H1 (cell line): ENCODE results near the gene MRRF. TPM values are rescaled to one million over a fixed set of nuclear protein-coding genes. Genes with fewer than 3 reads are reported as not detected.
A peak's percentile ranks its signal among the peaks of the same experiment; 100 is the strongest.

Experiments used
- CTCF ChIA-PET: fragments of 300-600 bp; sonication (Branson Sonifier 250); formaldehyde crosslinking; loops from one replicate; lab custom pipeline; 2021; ENCODE audit not compliant: partially characterized antibody; lab: Charles Lee
- POLR2A ChIA-PET: fragments of 300-600 bp; sonication (Branson Sonifier 250); formaldehyde crosslinking; loops from one replicate; lab custom pipeline; 2021; ENCODE audit warnings: inconsistent platforms; ENCODE audit not compliant: partially characterized antibody; lab: Charles Lee
- DNase-seq, 2 experiments: peaks; one replicate each; pipeline versions ENCODE4 v3.0.0 to v3.0.0-alpha.2; 2010 to 2022; ENCODE audit warnings: low spot score in 2 of 2, low read depth in 1 of 2, mixed read lengths in 1 of 2
- FAIRE-seq: peaks from 2 replicates; lab custom pipeline; 2011; peaks lifted over from hg19 to GRCh38; lab: Jason Lieb, UNC
- H2AFZ ChIP-seq: 2 replicates; pipeline ENCODE4 v1.8.1; 2012; ENCODE audit warnings: low read length, inconsistent platforms
- H2AK5ac ChIP-seq: 2 replicates; pipeline ENCODE4 v1.6.1; 2013; ENCODE audit warnings: low read depth, low read length
- H2BK120ac ChIP-seq: replicated peaks from 2 replicates; pipeline ENCODE3; 2013; ENCODE audit warnings: low read depth, low read length, inconsistent platforms
- H2BK12ac ChIP-seq: 2 replicates; pipeline ENCODE4 v1.6.1; 2013; ENCODE audit warnings: low read depth, low read length
- H2BK15ac ChIP-seq: 2 replicates; pipeline ENCODE4 v1.6.1; 2013; ENCODE audit warnings: low read length
- H2BK20ac ChIP-seq: 2 replicates; pipeline ENCODE4 v1.6.1; 2013; ENCODE audit warnings: low read length
- H2BK5ac ChIP-seq: 2 replicates; pipeline ENCODE4 v1.6.1; 2013; ENCODE audit warnings: low read depth, low read length
- H3K14ac ChIP-seq: 2 replicates; pipeline ENCODE4 v1.6.1; 2013; ENCODE audit warnings: inconsistent platforms; ENCODE audit not compliant: insufficient read length
- H3K18ac ChIP-seq: 2 replicates; pipeline ENCODE4 v1.6.1; 2013; ENCODE audit warnings: low read length; ENCODE audit errors: extremely low read depth
- H3K23ac ChIP-seq: 2 replicates; pipeline ENCODE4 v1.6.1; 2013; ENCODE audit warnings: inconsistent platforms; ENCODE audit not compliant: insufficient read length
- H3K23me2 ChIP-seq: 2 replicates; pipeline ENCODE4 v1.6.1; 2013; ENCODE audit warnings: low read depth, low read length
- H3K27ac ChIP-seq: 2 replicates; pipeline ENCODE4 v1.6.1; 2011; ENCODE audit warnings: low read depth, low read length, inconsistent platforms
- H3K27me3 ChIP-seq, 4 experiments: replicated peaks in 1 of 4; 1 replicate in 1 of 4; 2 replicates in 3 of 4; pipeline versions ENCODE4 v1.6.1 to v1.8.1; 2011 to 2013; ENCODE audit warnings: low read length in 3 of 4, mild to moderate bottlenecking in 3 of 4, inconsistent platforms in 2 of 4, mixed read lengths in 2 of 4, moderate library complexity in 1 of 4; ENCODE audit not compliant: control insufficient read depth in 3 of 4, insufficient read depth in 3 of 4; ENCODE audit errors: extremely low read depth in 1 of 4
- H3K36me3 ChIP-seq, 4 experiments: 2 replicates each; pipeline versions ENCODE4 v1.6.1 to v1.8.1; 2011 to 2013; ENCODE audit warnings: mild to moderate bottlenecking in 4 of 4, low read length in 3 of 4, moderate library complexity in 2 of 4, control low read depth in 1 of 4, inconsistent platforms in 1 of 4; ENCODE audit not compliant: insufficient read depth in 4 of 4, control insufficient read depth in 2 of 4
- H3K4ac ChIP-seq: replicated peaks from 2 replicates; pipeline ENCODE3; 2013; ENCODE audit warnings: low read length, low read depth, mixed read lengths, inconsistent platforms; ENCODE audit not compliant: insufficient read length
- H3K4me1 ChIP-seq, 4 experiments: replicated peaks in 1 of 4; 1 replicate in 1 of 4; 2 replicates in 3 of 4; pipeline versions ENCODE4 v1.6.1 to v1.8.1; 2011 to 2013; ENCODE audit warnings: low read length in 3 of 4, inconsistent platforms in 2 of 4, mixed read lengths in 1 of 4; ENCODE audit not compliant: insufficient read depth in 4 of 4, control insufficient read depth in 3 of 4
- H3K4me2 ChIP-seq, 2 experiments: 2 replicates each; pipeline versions ENCODE4 v1.6.1 to v1.8.1; 2011 to 2013; ENCODE audit warnings: low read depth in 2 of 2, low read length in 2 of 2, control low read depth in 1 of 2, inconsistent platforms in 1 of 2, mild to moderate bottlenecking in 1 of 2; ENCODE audit not compliant: insufficient read depth in 1 of 2
- H3K4me3 ChIP-seq, 4 experiments: fragments of 200-600, 300-600 bp in 1 of 4; sonication (generic), shearing (Covaris generic), sonication (Bioruptor Twin) in 1 of 4; 2 replicates each; pipeline versions ENCODE4 v1.5.1 to v1.8.1; 2011 to 2016; ENCODE audit warnings: low read length in 4 of 4, low read depth in 3 of 4, control low read depth in 2 of 4, inconsistent platforms in 2 of 4, mild to moderate bottlenecking in 2 of 4, mixed read lengths in 1 of 4, moderate library complexity in 1 of 4; ENCODE audit not compliant: insufficient read depth in 2 of 4; ENCODE audit errors: extremely low read depth in 1 of 4
- H3K56ac ChIP-seq: replicated peaks from 2 replicates; pipeline ENCODE3; 2013; ENCODE audit warnings: low read depth, mild to moderate bottlenecking, mixed read lengths, low read length, inconsistent platforms; ENCODE audit not compliant: insufficient read length
- H3K79me1 ChIP-seq: 2 replicates; pipeline ENCODE4 v1.6.1; 2013; ENCODE audit warnings: low read depth, low read length, control low read depth
- H3K79me2 ChIP-seq, 2 experiments: 2 replicates each; pipeline versions ENCODE4 v1.6.1 to v1.8.1; 2012 to 2013; ENCODE audit warnings: low read length in 2 of 2, mild to moderate bottlenecking in 2 of 2, inconsistent platforms in 1 of 2; ENCODE audit not compliant: insufficient read depth in 2 of 2, control insufficient read depth in 1 of 2
- H3K9ac ChIP-seq, 4 experiments: replicated peaks in 1 of 4; 1 replicate in 1 of 4; 2 replicates in 3 of 4; pipeline versions ENCODE4 v1.6.1 to v1.8.1; 2011 to 2013; ENCODE audit warnings: low read depth in 3 of 4, low read length in 3 of 4, control low read depth in 2 of 4, mild to moderate bottlenecking in 2 of 4, moderate library complexity in 2 of 4, inconsistent platforms in 1 of 4; ENCODE audit errors: extremely low read depth in 1 of 4
- H3K9me3 ChIP-seq, 2 experiments: 2 replicates each; pipeline versions ENCODE4 v1.6.1 to v1.8.1; 2012 to 2013; ENCODE audit warnings: mild to moderate bottlenecking in 2 of 2, moderate library complexity in 2 of 2, control low read depth in 1 of 2, inconsistent platforms in 1 of 2, low read depth in 1 of 2, low read length in 1 of 2, mixed read lengths in 1 of 2; ENCODE audit not compliant: insufficient read depth in 2 of 2
- H4K20me1 ChIP-seq, 2 experiments: replicated peaks in 1 of 2; 2 replicates each; pipeline versions ENCODE3 to v1.8.1; 2011 to 2013; ENCODE audit warnings: inconsistent platforms in 2 of 2, low read length in 2 of 2, mild to moderate bottlenecking in 1 of 2; ENCODE audit not compliant: insufficient read depth in 2 of 2, control insufficient read depth in 1 of 2
- H4K5ac ChIP-seq: 2 replicates; pipeline ENCODE4 v1.6.1; 2013; ENCODE audit warnings: low read length, low read depth, mixed read lengths, inconsistent platforms; ENCODE audit not compliant: insufficient read length
- H4K8ac ChIP-seq: 2 replicates; pipeline ENCODE4 v1.8.0; 2013; ENCODE audit warnings: mild to moderate bottlenecking, moderate library complexity, low read length, inconsistent platforms; ENCODE audit not compliant: insufficient read depth; ENCODE audit errors: extremely low read depth
- H4K91ac ChIP-seq: replicated peaks from 2 replicates; pipeline ENCODE3; 2013; ENCODE audit warnings: low read length, mixed read lengths, inconsistent platforms; ENCODE audit not compliant: insufficient read length
- CEBPB ChIP-seq: IDR thresholded peaks from 2 replicates; pipeline ENCODE4 v1.6.1; 2012; ENCODE audit warnings: low read depth, low read length
- CREB1 ChIP-seq: IDR thresholded peaks from 2 replicates; pipeline ENCODE4 v1.6.1; 2012; ENCODE audit warnings: inconsistent platforms
- CTBP2 ChIP-seq: IDR thresholded peaks from 2 replicates; pipeline ENCODE4 v1.7.0; 2011; ENCODE audit warnings: borderline replicate concordance, mild to moderate bottlenecking, moderate library complexity, mixed read lengths, low read length; ENCODE audit not compliant: insufficient read depth, insufficient read length
- EGR1 ChIP-seq: IDR thresholded peaks from 2 replicates; pipeline ENCODE4 v1.6.1; 2011; ENCODE audit warnings: low read depth, low read length, borderline replicate concordance
- GABPA ChIP-seq: IDR thresholded peaks from 2 replicates; pipeline ENCODE4 v1.6.1; 2011; ENCODE audit warnings: mild to moderate bottlenecking, low read length, moderate library complexity, borderline replicate concordance; ENCODE audit not compliant: insufficient read depth
- RAD21 ChIP-seq, 2 experiments: IDR thresholded peaks in 1 of 2; conservative IDR thresholded peaks in 1 of 2; 2 replicates each; pipeline ENCODE4 v1.6.1; 2011; ENCODE audit warnings: low read depth in 2 of 2, low read length in 2 of 2, improper control_type of control experiment in 1 of 2, inconsistent platforms in 1 of 2, mild to moderate bottlenecking in 1 of 2, moderate library complexity in 1 of 2
- RNF2 ChIP-seq: fragments of 200-900, 300-1000 bp; sonication (generic); IDR thresholded peaks from 2 replicates; pipeline ENCODE4 v1.7.1; 2016; ENCODE audit warnings: borderline replicate concordance, low read depth, mild to moderate bottlenecking, antibody characterized with exemption, low read length; ENCODE audit not compliant: poor library complexity, severe bottlenecking; ENCODE audit errors: missing control alignments
- RXRA ChIP-seq: IDR thresholded peaks from 2 replicates; pipeline ENCODE4 v1.6.1; 2011; ENCODE audit warnings: low read depth, mild to moderate bottlenecking, low read length, moderate library complexity; ENCODE audit not compliant: insufficient read depth
- SIRT6 ChIP-seq: IDR thresholded peaks from one replicate; pipeline ENCODE4 v1.7.1; 2012; ENCODE audit warnings: low read length, inconsistent platforms
- TEAD4 ChIP-seq: IDR thresholded peaks from 2 replicates; pipeline ENCODE4 v1.6.1; 2012; ENCODE audit warnings: low read depth, low read length, inconsistent platforms, mixed read lengths
- YY1 ChIP-seq: IDR thresholded peaks from 2 replicates; pipeline ENCODE4 v1.6.1; 2011; ENCODE audit warnings: low read depth, mild to moderate bottlenecking, low read length
- whole genome bisulfite sequencing, 2 experiments: shearing (Covaris generic) in 1 of 2; methylation state at CpG; one replicate each; pipeline versions ENCODE4 v1.1.6 to v1.1.7; 2013 to 2015; ENCODE audit warnings: low lambda C conversion rate in 2 of 2, mixed read lengths in 2 of 2, inconsistent platforms in 1 of 2, low coverage in 1 of 2, missing lambda C conversion rate in 1 of 2; ENCODE audit not compliant: insufficient replicate concordance in 2 of 2, insufficient coverage in 1 of 2, insufficient read length in 1 of 2; ENCODE audit errors: extremely low coverage in 1 of 2, missing lambda C conversion rate in 1 of 2; 5-methylcytosine and 5-hydroxymethylcytosine counted together
- polyA plus RNA-seq, 7 experiments: library from polyadenylated mRNA; depleted of rRNA in 3 of 7; stranded (reverse) in 5 of 7; unstranded in 2 of 7; fragments of >200 nt in 5 of 7; fragments of 200-250 nt in 2 of 7; gene quantifications; 1 replicate in 5 of 7; 2 replicates in 1 of 7; 4 replicates in 1 of 7; pipeline versions ENCODE4 v1.2.1 to v1.2.3, GENCODE V29; 2011 to 2013; ENCODE audit warnings: missing spikeins in 2 of 7, mixed read lengths in 2 of 7
- total RNA-seq: library from RNA; stranded (reverse); fragmentation: NEBNext Ultra II Directional; extraction: Animal tissue kit (Norgen Biotek cat#: 25700); gene quantifications from 2 replicates; pipeline ENCODE4 v1.2.1, GENCODE V29; 2021

The MRRF gene
- total and polyA plus RNA-seq, 2 of the 8 experiments (the other 6 are each of a cell fraction or from before 2014, with no cell fraction given) = 29.4 to 47.8 TPM

DNA sequence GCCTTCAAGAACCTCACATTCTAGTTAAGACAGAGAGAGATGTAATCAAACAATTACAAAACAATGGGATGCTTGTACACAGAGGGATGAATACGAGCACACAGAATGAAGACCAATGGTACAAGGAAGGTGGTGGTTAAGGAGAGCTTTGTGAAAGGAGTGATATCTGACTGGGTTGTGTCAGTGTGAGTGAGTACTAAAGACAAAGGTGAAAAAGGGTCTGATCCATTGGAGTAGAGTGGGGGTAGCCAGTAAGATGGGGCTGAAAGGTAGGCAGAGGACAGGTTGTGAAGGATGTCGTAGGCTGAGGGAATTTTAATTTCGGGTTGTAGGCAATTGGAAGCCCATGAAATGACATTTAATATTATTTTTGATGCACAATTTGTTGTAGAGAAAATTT is 9.9 kb upstream of the MRRF start:
- Histone ChIP-seq H3K4me3 (no peak overlapping the region), H2BK120ac (no peak overlapping the region), H2AK5ac (no peak overlapping the region), H2BK20ac (no peak overlapping the region), H2BK5ac (0 out of 2 replicates have a peak overlapping the region, but pooled peaks have one; percentile 22), H3K4me1 (peaks cover 0 to 6% (median 5%) of the 10 kb centered on the region in 4 experiments; a peak in 4 of 7 replicates), H3K27ac (no peak overlapping the region), H3K23ac (no peak overlapping the region), H3K23me2 (no peaks in the 10 kb centered on the region), H2AFZ (no peak overlapping the region), H4K8ac (no peak overlapping the region), H3K36me3 (peaks cover 0 to 23% (median 10%) of the 10 kb centered on the region in 4 experiments; a peak in 6 of 8 replicates), H3K4me2 (no peak overlapping the region), H3K9ac (no peak overlapping the region), H3K14ac (no peak overlapping the region), H4K5ac (no peak overlapping the region), H3K27me3 (no peaks in the 10 kb centered on the region), H3K56ac (no peak overlapping the region), H3K79me2 (no peaks in the 10 kb centered on the region), H3K9me3 (no peaks in the 10 kb centered on the region), H3K4ac (no peak overlapping the region), H3K79me1 (no peaks in the 10 kb centered on the region), H3K18ac (no peak overlapping the region), H2BK12ac (no peak overlapping the region), H2BK15ac (no peak overlapping the region), H4K91ac (no peak overlapping the region), H4K20me1 (peaks cover 0 to 3% of the 10 kb centered on the region in 2 experiments)
- TF ChIP-seq GABPA (no peak), RAD21 (IDR thresholded peaks at IDR 0.05 in 1 of 2, conservative IDR thresholded peaks at IDR 0.05 in 1 of 2; ENCODE audit: low read depth in 2 of 2, low read length in 2 of 2) (no peak), YY1 (no peak), EGR1 (no peak), RNF2 (no peak), RXRA (no peak), TEAD4 (no peak), CREB1 (no peak), CTBP2 (no peak), SIRT6 (no peak), CEBPB (no peak)
- FAIRE-seq (no peak), DNase-seq (no peak)
- ChIA-PET POLR2A (interaction anchor here (0.7 to 0.9 kb wide), 2 partner anchors 10 to 15 kb away, joined by 3 read pairs; partner anchors contain the start of genes MRRF and RBM18), CTCF (interaction anchor here (0.8 to 1.5 kb wide), 4 partner anchors 9 to 102 kb away, joined by 3 to 4 read pairs (median 4); no protein-coding TSS in a partner anchor)
- WGBS, 2 experiments = 88% methylated on average over 3 of the region's 3 CpGs; no CpG with 5 or more reads in 1 of the 2 experiments
